Chondrocyte (in vitro differentiated cells): ENCODE measurements around the gene PTPRN2. TPM values are rescaled to one million over a fixed set of nuclear protein-coding genes. Genes with fewer than 3 reads are reported as not detected.
"Not testable (repeated sequence)": the region's sequence is repeated elsewhere in the genome, so short reads cannot be mapped to it uniquely, and the experiment has no call there.

Experiments used
- DNase-seq: peaks from one replicate; pipeline ENCODE4 v3.0.0; 2021; ENCODE audit warnings: mixed read lengths, low spot score
- H3K27ac Mint-ChIP-seq: one replicate; pipeline ENCODE4 v1.8.0; 2021; ENCODE audit warnings: mild to moderate bottlenecking, moderate library complexity, mixed read lengths; ENCODE audit not compliant: unreplicated experiment
- H3K27me3 Mint-ChIP-seq: 2 replicates; pipeline ENCODE4 v1.8.0; 2021; ENCODE audit warnings: low read depth, mixed read lengths
- H3K36me3 Mint-ChIP-seq: 2 replicates; pipeline ENCODE4 v1.8.0; 2021; ENCODE audit warnings: low read depth, mixed read lengths
- H3K4me1 Mint-ChIP-seq: 2 replicates; pipeline ENCODE4 v1.8.0; 2021; ENCODE audit warnings: low read depth, mild to moderate bottlenecking, mixed read lengths
- H3K4me3 Mint-ChIP-seq: one replicate; pipeline ENCODE4 v1.8.0; 2021; ENCODE audit warnings: mild to moderate bottlenecking, moderate library complexity, mixed read lengths; ENCODE audit not compliant: unreplicated experiment
- H3K9me3 Mint-ChIP-seq: 2 replicates; pipeline ENCODE4 v1.8.0; 2021; ENCODE audit warnings: low read depth, mixed read lengths
- CTCF ChIP-seq: fragments of 200-600 bp; sonication (generic); IDR thresholded peaks from 2 replicates; pipeline ENCODE4 v1.5.0; 2021; ENCODE audit warnings: antibody characterized with exemption, mild to moderate bottlenecking, moderate library complexity
- total RNA-seq: library from RNA; stranded (reverse); gene quantifications from 3 replicates; pipeline ENCODE4 v1.2.1, GENCODE V29; 2021

PTPRN2 gene
- total RNA-seq, 1 donor from 2014 or later, result 0.30 TPM

GRCh38 chr7:157704365-157704764, 883.3 kb downstream of the PTPRN2 start:
- DNase-seq, result no peak
- Mint-ChIP-seq H3K27me3 (peaks cover 71% of the 10 kb centered on the region), H3K36me3 (no peaks in the 10 kb centered on the region), H3K4me1 (no peaks in the 10 kb centered on the region), H3K9me3 (no peaks in the 10 kb centered on the region), H3K27ac (no peak overlapping the region), H3K4me3 (no peak overlapping the region)
- no peak for TF ChIP-seq CTCF

GRCh38 chr7:157703534-157704195, 884.0 kb downstream of the PTPRN2 start:
- Mint-ChIP-seq H3K27ac (no peak overlapping the region), H3K36me3 (no peaks in the 10 kb centered on the region), H3K27me3 (peaks cover 65% of the 10 kb centered on the region), H3K4me1 (no peaks in the 10 kb centered on the region), H3K9me3 (no peaks in the 10 kb centered on the region), H3K4me3 (no peak overlapping the region)
- TF ChIP-seq CTCF, result no peak
- DNase-seq, result peak; percentile 75

GRCh38 chr7:157703131-157703530, 884.5 kb downstream of the PTPRN2 start:
- H3K4me1 Mint-ChIP-seq, result no peaks in the 10 kb centered on the region
- peaks cover 62% of the 10 kb centered on the region for H3K27me3 Mint-ChIP-seq
- H3K36me3 Mint-ChIP-seq, result no peaks in the 10 kb centered on the region
- H3K4me3 Mint-ChIP-seq, result no peak overlapping the region
- no peaks in the 10 kb centered on the region for H3K9me3 Mint-ChIP-seq
- TF ChIP-seq CTCF, result no peak
- no peak overlapping the region for H3K27ac Mint-ChIP-seq
- DNase-seq, result peak; percentile 87

- no peaks in the 10 kb centered on the region for H3K9me3 Mint-ChIP-seq
- peaks cover 60% of the 10 kb centered on the region for H3K27me3 Mint-ChIP-seq
- no peak for DNase-seq
- H3K27ac Mint-ChIP-seq, result no peak overlapping the region
- H3K4me1 Mint-ChIP-seq, result no peaks in the 10 kb centered on the region
- H3K36me3 Mint-ChIP-seq, result no peaks in the 10 kb centered on the region
- no peak for TF ChIP-seq CTCF
- no peak overlapping the region for H3K4me3 Mint-ChIP-seq
Observed at GRCh38 chr7:157702311-157703023, 885.2 kb downstream of the PTPRN2 start.

- H3K27me3 Mint-ChIP-seq, result peaks cover 54% of the 10 kb centered on the region
- not testable (repeated sequence) for H3K9me3 Mint-ChIP-seq, H3K27ac Mint-ChIP-seq, H3K4me3 Mint-ChIP-seq, H3K4me1 Mint-ChIP-seq, H3K36me3 Mint-ChIP-seq, DNase-seq
Observed at GRCh38 chr7:157701395-157702180, 886.0 kb downstream of the PTPRN2 start.
